ENCODE data around the gene APOC3. TPM values are rescaled to one million over a fixed set of nuclear protein-coding genes. Genes with fewer than 3 reads are reported as not detected.

Gene APOC3
- total and polyA plus RNA-seq, 2 of the 4 experiments (the other 2 are of a cell fraction), result not detected

DNA sequence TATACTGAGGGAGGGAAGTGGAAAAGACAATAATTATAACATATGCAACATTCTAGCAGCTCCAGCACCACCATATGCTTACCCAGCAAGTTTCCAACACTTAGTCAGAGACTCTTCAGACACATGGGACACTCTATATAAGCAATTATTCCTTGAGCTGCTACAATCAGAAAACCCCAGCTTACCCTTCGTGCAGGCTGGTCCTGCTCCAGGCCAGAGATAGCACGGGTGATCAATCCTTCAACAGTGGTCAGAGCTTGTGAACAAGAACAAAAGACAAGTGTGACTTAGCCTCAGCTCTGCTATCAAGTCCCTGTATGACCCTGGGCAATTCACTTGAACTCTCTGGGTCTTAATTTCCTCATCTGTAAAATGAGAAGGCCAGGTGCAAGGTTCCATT, 43.4 kb upstream of the APOC3 start:
- Histone ChIP-seq H4K5ac (ENCODE audit: low read depth, low read length) (no peak overlapping the region), H3K9ac (ENCODE audit: low read depth, low read length) (no peak overlapping the region), H3K18ac (ENCODE audit: low read depth, low read length) (no peak overlapping the region), H2BK20ac (ENCODE audit: low read depth, low read length) (no peak overlapping the region), H2AK5ac (ENCODE audit: low read depth, low read length) (no peak overlapping the region), H3K79me1 (ENCODE audit: low read depth in 1 of 2, low read length in 2 of 2) (peaks cover 42 to 57% of the 10 kb centered on the region in 2 experiments), H3K4me3 (ENCODE audit: insufficient read depth, low read depth, low read length) (no peak overlapping the region), H3K4ac (ENCODE audit: low read depth, low read length) (no peak overlapping the region), H2BK5ac (ENCODE audit: low read depth, low read length, poor library complexity, severe bottlenecking) (no peak overlapping the region), H2BK15ac (ENCODE audit: low read depth, low read length) (no peak overlapping the region), H3K4me1 (ENCODE audit: control insufficient read depth, insufficient read depth, low read length) (peaks cover 7% of the 10 kb centered on the region), H3K27me3 (ENCODE audit: control insufficient read depth, insufficient read depth, low read length) (no peaks in the 10 kb centered on the region), H3K4me2 (ENCODE audit: low read depth, low read length) (no peak overlapping the region), H3K23ac (ENCODE audit: low read depth, low read length) (no peak overlapping the region), H3K56ac (ENCODE audit: extremely low read depth, insufficient read depth, low read length) (no peak overlapping the region), H3K27ac (ENCODE audit: insufficient read depth, low read length) (no peak overlapping the region), H4K8ac (ENCODE audit: low read depth in 2 of 2, low read length in 2 of 2) (no peak overlapping the region), H3K9me3 (ENCODE audit: control insufficient read depth, insufficient read depth, low read length) (no peaks in the 10 kb centered on the region), H3K14ac (replicated peaks; ENCODE audit: low read depth, low read length) (no peak overlapping the region), H3K9me1 (ENCODE audit: insufficient read depth, low read length) (peaks cover 20% of the 10 kb centered on the region; the same call in 1 of the 2 replicates), H4K91ac (ENCODE audit: insufficient read depth, low read depth, low read length) (no peak overlapping the region), H3K36me3 (ENCODE audit: control insufficient read depth, insufficient read depth, low read length) (peaks cover 35% of the 10 kb centered on the region), H2AFZ (replicated peaks; ENCODE audit: low read length, poor library complexity) (no peak overlapping the region), H2AK9ac (replicated peaks; ENCODE audit: low read depth, low read length, poor library complexity) (no peak overlapping the region), H4K20me1 (ENCODE audit: insufficient read depth, low read length) (0 out of 2 replicates have a peak, but pooled peaks cover 4% of the 10 kb centered on the region), H2BK120ac (ENCODE audit: low read depth, low read length) (no peak overlapping the region)
- BruUV-seq (replicated peaks), result no TSS peak
- 92% methylated on average over 2 of the region's 2 CpGs; no CpG with 5 or more reads in 1 of the 2 experiments for WGBS, 2 experiments (ENCODE audit: extremely low coverage in 2 of 2, insufficient read length in 1 of 2)
- dilution Hi-C loops (cut with HindIII; ENCODE audit: low sequenced_read_pairs, unreplicated experiment) (no loop called here), in situ Hi-C loops (cut with MboI; ENCODE audit: low sequenced_read_pairs) (loop anchor here (5.0 kb wide), 1 partner anchor 446 kb away; the partner anchor contains the start of genes PCSK7 and RNF214), intact Hi-C loops (cut with micrococcal nuclease) (no loop called here)
- TF ChIP-seq, protein P1, sequence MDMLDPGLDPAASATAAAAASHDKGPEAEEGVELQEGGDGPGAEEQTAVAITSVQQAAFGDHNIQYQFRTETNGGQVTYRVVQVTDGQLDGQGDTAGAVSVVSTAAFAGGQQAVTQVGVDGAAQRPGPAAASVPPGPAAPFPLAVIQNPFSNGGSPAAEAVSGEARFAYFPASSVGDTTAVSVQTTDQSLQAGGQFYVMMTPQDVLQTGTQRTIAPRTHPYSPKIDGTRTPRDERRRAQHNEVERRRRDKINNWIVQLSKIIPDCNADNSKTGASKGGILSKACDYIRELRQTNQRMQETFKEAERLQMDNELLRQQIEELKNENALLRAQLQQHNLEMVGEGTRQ (IDR thresholded peaks at IDR 0.05; ENCODE audit: low read depth, low read length), result no peak
- TF ChIP-seq MAFK (IDR thresholded peaks at IDR 0.05; ENCODE audit: low read depth, low read length) (no peak), RAD21 (IDR thresholded peaks at IDR 0.05; ENCODE audit: low read length) (no peak), NFE2L2 (IDR thresholded peaks at IDR 0.05; ENCODE audit: low read depth, low read length) (no peak), CEBPB (IDR thresholded peaks at IDR 0.05; ENCODE audit: low read depth, low read length) (no peak), FOS (IDR thresholded peaks at IDR 0.05; ENCODE audit: low read depth, low read length) (no peak), BHLHE40 (IDR thresholded peaks at IDR 0.05; ENCODE audit: low read depth, low read length) (no peak), SMC3 (IDR thresholded peaks at IDR 0.05; ENCODE audit: low read depth, low read length) (no peak), CHD1 (IDR thresholded peaks at IDR 0.05; ENCODE audit: low read depth, low read length) (no peak), RFX5 (IDR thresholded peaks at IDR 0.05; ENCODE audit: low read depth, low read length) (no peak), RCOR1 (IDR thresholded peaks at IDR 0.05; ENCODE audit: insufficient replicate concordance, low read length) (no peak), MXI1 (IDR thresholded peaks at IDR 0.05; ENCODE audit: borderline replicate concordance, low read depth, low read length) (no peak)
- TF ChIP-seq, protein P2, sequence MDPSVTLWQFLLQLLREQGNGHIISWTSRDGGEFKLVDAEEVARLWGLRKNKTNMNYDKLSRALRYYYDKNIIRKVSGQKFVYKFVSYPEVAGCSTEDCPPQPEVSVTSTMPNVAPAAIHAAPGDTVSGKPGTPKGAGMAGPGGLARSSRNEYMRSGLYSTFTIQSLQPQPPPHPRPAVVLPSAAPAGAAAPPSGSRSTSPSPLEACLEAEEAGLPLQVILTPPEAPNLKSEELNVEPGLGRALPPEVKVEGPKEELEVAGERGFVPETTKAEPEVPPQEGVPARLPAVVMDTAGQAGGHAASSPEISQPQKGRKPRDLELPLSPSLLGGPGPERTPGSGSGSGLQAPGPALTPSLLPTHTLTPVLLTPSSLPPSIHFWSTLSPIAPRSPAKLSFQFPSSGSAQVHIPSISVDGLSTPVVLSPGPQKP (IDR thresholded peaks at IDR 0.05; ENCODE audit: borderline replicate concordance, low read depth, low read length), result no peak
- ATAC-seq (ENCODE audit: low read depth), result no peak
- CTCF ChIA-PET, result interaction anchor here (1.0 to 1.3 kb wide), 2 partner anchors 49 to 320 kb away, joined by 3 to 5 read pairs; no protein-coding TSS in a partner anchor
- DNase-seq, result no peak
- POLR2A ChIA-PET (ENCODE audit: unreplicated experiment), result no interaction called here
